ENCODE results near the gene FOLR3.
"Not testable (repeated sequence)": the region's sequence is repeated elsewhere in the genome, so short reads cannot be mapped to it uniquely, and the experiment has no call there.

The FOLR3 gene

GRCh38 chr11:72169046-72169555 lies 33.6 kb downstream of the FOLR3 start:
- H3K4me3 ChIP-seq (ENCODE audit: low read length); H3K9ac ChIP-seq (ENCODE audit: low read depth, low read length); H3K27ac ChIP-seq (ENCODE audit: low read depth, low read length); H3K27me3 ChIP-seq (ENCODE audit: insufficient read depth, low read length); H3K9me3 ChIP-seq (ENCODE audit: insufficient read depth, low read depth, low read length); H3K36me3 ChIP-seq (ENCODE audit: insufficient read depth, low read length); H3K4me1 ChIP-seq (ENCODE audit: insufficient read depth, low read length): not testable (repeated sequence)
- 94% methylated on average over 5 of the region's 5 CpGs for WGBS

- H3K9me3 ChIP-seq (ENCODE audit: insufficient read depth, low read depth, low read length); H3K27me3 ChIP-seq (ENCODE audit: insufficient read depth, low read length); H3K4me1 ChIP-seq (ENCODE audit: insufficient read depth, low read length); H3K27ac ChIP-seq (ENCODE audit: low read depth, low read length); H3K9ac ChIP-seq (ENCODE audit: low read depth, low read length); H3K4me3 ChIP-seq (ENCODE audit: low read length); H3K36me3 ChIP-seq (ENCODE audit: insufficient read depth, low read length): not testable (repeated sequence)
- 91% methylated on average over 3 of the region's 3 CpGs for WGBS
These were observed 34.2 kb downstream of the FOLR3 start for GRCh38 chr11:72169754-72170153.

- H3K36me3 ChIP-seq (ENCODE audit: insufficient read depth, low read length); H3K9me3 ChIP-seq (ENCODE audit: insufficient read depth, low read depth, low read length); H3K27ac ChIP-seq (ENCODE audit: low read depth, low read length); H3K27me3 ChIP-seq (ENCODE audit: insufficient read depth, low read length); H3K4me1 ChIP-seq (ENCODE audit: insufficient read depth, low read length); H3K9ac ChIP-seq (ENCODE audit: low read depth, low read length); H3K4me3 ChIP-seq (ENCODE audit: low read length): not testable (repeated sequence)
- WGBS = 89% methylated on average over 4 of the region's 4 CpGs
These were observed 36.5 kb downstream of the FOLR3 start for GRCh38 chr11:72172043-72172442.

GRCh38 chr11:72173291-72173690 lies 37.8 kb downstream of the FOLR3 start:
- H3K36me3 ChIP-seq (ENCODE audit: insufficient read depth, low read length) = no peaks in the 10 kb centered on the region
- H3K27me3 ChIP-seq (ENCODE audit: insufficient read depth, low read length) = no peaks in the 10 kb centered on the region
- H3K4me3 ChIP-seq (ENCODE audit: low read length) = no peak overlapping the region
- no peaks in the 10 kb centered on the region for H3K4me1 ChIP-seq (ENCODE audit: insufficient read depth, low read length)
- H3K27ac ChIP-seq (ENCODE audit: low read depth, low read length) = no peak overlapping the region
- no peaks in the 10 kb centered on the region for H3K9me3 ChIP-seq (ENCODE audit: insufficient read depth, low read depth, low read length)
- WGBS = 88% methylated on average over 2 of the region's 3 CpGs
- H3K9ac ChIP-seq (ENCODE audit: low read depth, low read length) = no peak overlapping the region

- no peak overlapping the region for H3K27ac ChIP-seq (ENCODE audit: low read depth, low read length)
- no peaks in the 10 kb centered on the region for H3K4me1 ChIP-seq (ENCODE audit: insufficient read depth, low read length)
- no peaks in the 10 kb centered on the region for H3K9me3 ChIP-seq (ENCODE audit: insufficient read depth, low read depth, low read length)
- 89% methylated on average over 7 of the region's 8 CpGs for WGBS
- H3K9ac ChIP-seq (ENCODE audit: low read depth, low read length) = no peak overlapping the region
- H3K4me3 ChIP-seq (ENCODE audit: low read length) = no peak overlapping the region
- no peaks in the 10 kb centered on the region for H3K27me3 ChIP-seq (ENCODE audit: insufficient read depth, low read length)
- H3K36me3 ChIP-seq (ENCODE audit: insufficient read depth, low read length) = no peaks in the 10 kb centered on the region
These were observed 39.0 kb downstream of the FOLR3 start for GRCh38 chr11:72174302-72175070.

- Histone ChIP-seq H3K4me1 (ENCODE audit: insufficient read depth, low read length) (no peaks in the 10 kb centered on the region), H3K27ac (ENCODE audit: low read depth, low read length) (no peak overlapping the region), H3K9me3 (ENCODE audit: insufficient read depth, low read depth, low read length) (no peaks in the 10 kb centered on the region), H3K36me3 (ENCODE audit: insufficient read depth, low read length) (no peaks in the 10 kb centered on the region), H3K27me3 (ENCODE audit: insufficient read depth, low read length) (no peaks in the 10 kb centered on the region), H3K9ac (ENCODE audit: low read depth, low read length) (no peak overlapping the region), H3K4me3 (ENCODE audit: low read length) (no peak overlapping the region)
- WGBS = 94% methylated on average over 5 of the region's 6 CpGs
These were observed 42.1 kb downstream of the FOLR3 start for GRCh38 chr11:72177656-72178055.

GRCh38 chr11:72179049-72179803 lies 43.7 kb downstream of the FOLR3 start:
- WGBS = 89% methylated on average over 5 of the region's 7 CpGs
- H3K4me1 ChIP-seq (ENCODE audit: insufficient read depth, low read length) = no peaks in the 10 kb centered on the region
- no peaks in the 10 kb centered on the region for H3K27me3 ChIP-seq (ENCODE audit: insufficient read depth, low read length)
- no peaks in the 10 kb centered on the region for H3K36me3 ChIP-seq (ENCODE audit: insufficient read depth, low read length)
- H3K27ac ChIP-seq (ENCODE audit: low read depth, low read length) = no peak overlapping the region
- H3K9ac ChIP-seq (ENCODE audit: low read depth, low read length) = no peak overlapping the region
- no peaks in the 10 kb centered on the region for H3K9me3 ChIP-seq (ENCODE audit: insufficient read depth, low read depth, low read length)
- no peak overlapping the region for H3K4me3 ChIP-seq (ENCODE audit: low read length)

- 86% methylated on average over 4 of the region's 4 CpGs for WGBS
- Histone ChIP-seq H3K4me1 (ENCODE audit: insufficient read depth, low read length) (no peaks in the 10 kb centered on the region), H3K27me3 (ENCODE audit: insufficient read depth, low read length) (no peaks in the 10 kb centered on the region), H3K36me3 (ENCODE audit: insufficient read depth, low read length) (no peaks in the 10 kb centered on the region), H3K27ac (ENCODE audit: low read depth, low read length) (no peak overlapping the region), H3K9me3 (ENCODE audit: insufficient read depth, low read depth, low read length) (no peaks in the 10 kb centered on the region), H3K9ac (ENCODE audit: low read depth, low read length) (no peak overlapping the region), H3K4me3 (ENCODE audit: low read length) (no peak overlapping the region)
These were observed 44.4 kb downstream of the FOLR3 start for GRCh38 chr11:72179804-72180396.

GRCh38 chr11:72180892-72181552 lies 45.5 kb downstream of the FOLR3 start:
- WGBS = 83% methylated on average over 6 of the region's 7 CpGs

GRCh38 chr11:72181553-72181958 lies 46.0 kb downstream of the FOLR3 start:
- not testable (repeated sequence) for H3K27me3 ChIP-seq (ENCODE audit: insufficient read depth, low read length); H3K36me3 ChIP-seq (ENCODE audit: insufficient read depth, low read length); H3K9me3 ChIP-seq (ENCODE audit: insufficient read depth, low read depth, low read length); H3K27ac ChIP-seq (ENCODE audit: low read depth, low read length); H3K4me1 ChIP-seq (ENCODE audit: insufficient read depth, low read length); H3K4me3 ChIP-seq (ENCODE audit: low read length); H3K9ac ChIP-seq (ENCODE audit: low read depth, low read length)
- 93% methylated on average over 1 of the region's 3 CpGs for WGBS

More at GRCh38 chr11:72180892-72181552, 45.5 kb downstream of the FOLR3 start:
- H3K9me3 ChIP-seq (ENCODE audit: insufficient read depth, low read depth, low read length); H3K36me3 ChIP-seq (ENCODE audit: insufficient read depth, low read length); H3K4me3 ChIP-seq (ENCODE audit: low read length); H3K4me1 ChIP-seq (ENCODE audit: insufficient read depth, low read length); H3K9ac ChIP-seq (ENCODE audit: low read depth, low read length); H3K27ac ChIP-seq (ENCODE audit: low read depth, low read length); H3K27me3 ChIP-seq (ENCODE audit: insufficient read depth, low read length): not testable (repeated sequence)

GRCh38 chr11:72188267-72188666 lies 52.7 kb downstream of the FOLR3 start:
- WGBS = no CpG with 5 or more reads among the region's 1 CpG
- H3K27ac ChIP-seq (ENCODE audit: low read depth, low read length) = no peak overlapping the region
- H3K9me3 ChIP-seq (ENCODE audit: insufficient read depth, low read depth, low read length) = no peaks in the 10 kb centered on the region
- peaks cover 13% of the 10 kb centered on the region; the same call in 1 of the 2 replicates for H3K4me1 ChIP-seq (ENCODE audit: insufficient read depth, low read length)
- H3K27me3 ChIP-seq (ENCODE audit: insufficient read depth, low read length) = no peaks in the 10 kb centered on the region
- no peaks in the 10 kb centered on the region for H3K36me3 ChIP-seq (ENCODE audit: insufficient read depth, low read length)
- H3K4me3 ChIP-seq (ENCODE audit: low read length) = no peak overlapping the region
- H3K9ac ChIP-seq (ENCODE audit: low read depth, low read length) = no peak overlapping the region

All from HUES64 (cell line).